GM18526 (cell line): ENCODE measurements around the gene TGIF1.

Source experiments
- POLR2A ChIP-seq: IDR thresholded peaks from 3 replicates; pipeline ENCODE4 v1.6.1; 2011; ENCODE audit not compliant: insufficient read length; ENCODE audit errors: extremely low read depth

Gene TGIF1

GRCh38 chr18:3508576-3509549, 58.9 kb downstream of the TGIF1 start:
- no peak for TF ChIP-seq POLR2A
